NCI-H446 treated with DMSO at 0.1 percent for 48 hours (cell line): Measurements from ENCODE around the gene NUP58.

Source experiments
- DNase-seq: peaks from one replicate; lab custom pipeline; 2025; lab: John Stamatoyannopoulos, UW

The NUP58 gene, protein sequence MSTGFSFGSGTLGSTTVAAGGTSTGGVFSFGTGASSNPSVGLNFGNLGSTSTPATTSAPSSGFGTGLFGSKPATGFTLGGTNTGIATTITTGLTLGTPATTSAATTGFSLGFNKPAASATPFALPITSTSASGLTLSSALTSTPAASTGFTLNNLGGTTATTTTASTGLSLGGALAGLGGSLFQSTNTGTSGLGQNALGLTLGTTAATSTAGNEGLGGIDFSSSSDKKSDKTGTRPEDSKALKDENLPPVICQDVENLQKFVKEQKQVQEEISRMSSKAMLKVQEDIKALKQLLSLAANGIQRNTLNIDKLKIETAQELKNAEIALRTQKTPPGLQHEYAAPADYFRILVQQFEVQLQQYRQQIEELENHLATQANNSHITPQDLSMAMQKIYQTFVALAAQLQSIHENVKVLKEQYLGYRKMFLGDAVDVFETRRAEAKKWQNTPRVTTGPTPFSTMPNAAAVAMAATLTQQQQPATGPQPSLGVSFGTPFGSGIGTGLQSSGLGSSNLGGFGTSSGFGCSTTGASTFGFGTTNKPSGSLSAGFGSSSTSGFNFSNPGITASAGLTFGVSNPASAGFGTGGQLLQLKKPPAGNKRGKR

DNA sequence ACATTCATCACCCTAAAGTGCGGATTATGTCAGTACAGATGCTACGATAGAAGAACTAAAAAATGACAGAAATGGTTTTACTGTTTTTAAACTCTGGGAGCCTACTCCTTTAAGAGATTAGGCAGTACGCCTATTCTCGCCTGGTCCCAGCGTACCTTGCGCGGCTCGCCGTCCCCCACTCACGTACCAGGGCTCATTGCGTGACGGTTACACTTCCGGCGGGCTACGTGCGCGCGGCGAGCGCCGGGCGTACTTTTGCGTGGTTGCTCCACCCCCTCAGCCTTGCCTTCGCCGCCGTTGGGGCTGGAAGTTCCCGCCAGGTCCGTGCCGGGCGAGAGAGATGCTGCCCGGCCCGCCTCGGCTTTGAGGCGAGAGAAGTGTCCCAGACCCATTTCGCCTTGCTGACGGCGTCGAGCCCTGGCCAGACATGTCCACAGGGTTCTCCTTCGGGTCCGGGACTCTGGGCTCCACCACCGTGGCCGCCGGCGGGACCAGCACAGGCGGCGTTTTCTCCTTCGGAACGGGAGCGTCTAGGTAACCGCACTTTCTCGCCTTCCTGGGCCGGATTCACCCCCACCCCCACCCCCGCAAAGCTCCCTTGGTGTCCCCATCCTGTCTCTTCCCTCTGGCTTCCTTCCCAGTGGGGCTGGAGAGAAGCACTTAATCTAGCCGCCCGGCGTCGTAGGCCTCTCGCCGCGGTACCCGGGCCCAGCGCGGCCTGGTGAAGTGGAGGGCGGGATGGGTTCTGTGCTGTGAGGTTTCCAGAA is at the start of gene NUP58:
TSS of gene NUP58 (plus strand) at position 279 of the 767 bp plus-strand sequence. CDS start at position 428, 149 bp downstream.
- DNase-seq, result peak; percentile 81

- no peak for DNase-seq
Observed at GRCh38 chr13:25252225-25252624, 49.2 kb upstream of the NUP58 start.

- no peak for DNase-seq
Observed at GRCh38 chr13:25252752-25253151, 48.7 kb upstream of the NUP58 start.

- DNase-seq, result no peak
Observed at GRCh38 chr13:25253702-25254101, 47.7 kb upstream of the NUP58 start.

- DNase-seq, result no peak
Observed at GRCh38 chr13:25262261-25262660, 39.2 kb upstream of the NUP58 start.

- no peak for DNase-seq
Observed at GRCh38 chr13:25266706-25267105, 34.7 kb upstream of the NUP58 start.

GRCh38 chr13:25267715-25268114 is 33.7 kb upstream of the NUP58 start:
- DNase-seq, result no peak

GRCh38 chr13:25268561-25268960 is 32.9 kb upstream of the NUP58 start:
- no peak for DNase-seq

- DNase-seq, result no peak
Observed at GRCh38 chr13:25276748-25277147, 24.7 kb upstream of the NUP58 start.

GRCh38 chr13:25280396-25280795 is 21.0 kb upstream of the NUP58 start:
- no peak for DNase-seq

DNA sequence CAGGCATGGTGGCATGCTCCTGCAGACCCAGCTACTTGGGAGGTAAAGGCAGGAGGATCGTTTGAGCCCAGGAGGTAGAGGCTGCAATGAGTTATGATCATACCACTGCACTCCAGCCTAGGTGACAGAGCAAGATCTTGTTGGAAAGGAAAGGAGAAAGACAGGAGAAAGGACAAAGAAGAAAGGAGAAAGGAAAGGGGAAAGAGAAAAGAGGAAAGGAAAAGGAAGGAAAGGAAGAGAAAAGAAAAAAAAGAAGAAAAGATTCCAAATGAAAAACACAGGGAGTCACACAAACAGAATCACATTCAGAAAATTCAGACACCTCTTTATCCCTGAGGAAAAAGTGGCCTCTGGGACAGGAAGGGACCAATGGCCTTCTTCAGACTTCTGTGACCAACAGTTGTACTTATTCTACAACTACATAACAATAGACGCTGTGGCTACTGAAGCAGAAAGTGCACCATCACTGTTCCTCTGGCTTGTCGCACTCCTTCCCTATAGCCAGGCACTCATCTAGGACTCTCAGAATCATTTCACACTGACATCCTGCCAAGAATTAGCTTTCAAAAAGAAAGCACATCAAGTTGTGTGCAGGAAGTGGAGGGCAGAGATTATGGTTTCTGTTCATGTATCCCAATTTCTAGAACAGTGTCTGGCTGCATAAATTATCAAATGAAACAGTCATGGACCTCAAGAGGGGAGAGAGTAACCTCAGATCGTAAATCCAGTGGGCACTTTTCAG is 20.1 kb upstream of the NUP58 start:
- no peak for DNase-seq

GRCh38 chr13:25281935-25282332 is 19.5 kb upstream of the NUP58 start:
- DNase-seq, result no peak

DNA sequence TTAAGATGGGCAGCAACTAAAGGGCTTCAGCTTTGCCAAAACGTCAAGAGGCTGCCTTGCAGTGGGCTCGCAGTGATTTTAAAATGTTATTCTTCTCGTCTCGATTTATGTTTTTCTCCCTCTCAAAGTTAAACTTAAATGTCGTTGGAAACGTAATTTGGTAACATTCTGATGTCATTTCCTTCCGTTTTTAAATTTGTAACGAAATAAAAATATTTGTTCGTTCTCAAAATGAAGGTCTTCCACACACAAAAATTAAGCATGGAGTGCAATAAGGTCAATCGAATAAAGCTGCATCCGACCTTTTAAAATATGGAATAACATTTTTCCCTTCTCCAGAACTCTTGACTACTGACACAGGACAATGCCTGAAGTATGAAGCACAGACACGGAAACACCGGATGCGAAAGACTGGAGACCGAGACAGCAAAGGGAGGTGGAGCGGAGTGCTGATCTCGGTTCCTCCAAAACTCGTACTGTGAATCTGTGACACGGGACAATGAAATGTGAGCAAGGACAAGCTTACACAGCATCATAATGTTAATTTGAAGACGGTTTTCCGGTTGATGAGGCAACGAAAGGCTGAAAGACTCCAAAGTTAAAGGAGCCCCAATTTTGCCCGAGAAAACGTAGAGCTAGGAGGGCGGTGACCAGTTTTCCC is 15.0 kb upstream of the NUP58 start:
- DNase-seq, result no peak

DNA sequence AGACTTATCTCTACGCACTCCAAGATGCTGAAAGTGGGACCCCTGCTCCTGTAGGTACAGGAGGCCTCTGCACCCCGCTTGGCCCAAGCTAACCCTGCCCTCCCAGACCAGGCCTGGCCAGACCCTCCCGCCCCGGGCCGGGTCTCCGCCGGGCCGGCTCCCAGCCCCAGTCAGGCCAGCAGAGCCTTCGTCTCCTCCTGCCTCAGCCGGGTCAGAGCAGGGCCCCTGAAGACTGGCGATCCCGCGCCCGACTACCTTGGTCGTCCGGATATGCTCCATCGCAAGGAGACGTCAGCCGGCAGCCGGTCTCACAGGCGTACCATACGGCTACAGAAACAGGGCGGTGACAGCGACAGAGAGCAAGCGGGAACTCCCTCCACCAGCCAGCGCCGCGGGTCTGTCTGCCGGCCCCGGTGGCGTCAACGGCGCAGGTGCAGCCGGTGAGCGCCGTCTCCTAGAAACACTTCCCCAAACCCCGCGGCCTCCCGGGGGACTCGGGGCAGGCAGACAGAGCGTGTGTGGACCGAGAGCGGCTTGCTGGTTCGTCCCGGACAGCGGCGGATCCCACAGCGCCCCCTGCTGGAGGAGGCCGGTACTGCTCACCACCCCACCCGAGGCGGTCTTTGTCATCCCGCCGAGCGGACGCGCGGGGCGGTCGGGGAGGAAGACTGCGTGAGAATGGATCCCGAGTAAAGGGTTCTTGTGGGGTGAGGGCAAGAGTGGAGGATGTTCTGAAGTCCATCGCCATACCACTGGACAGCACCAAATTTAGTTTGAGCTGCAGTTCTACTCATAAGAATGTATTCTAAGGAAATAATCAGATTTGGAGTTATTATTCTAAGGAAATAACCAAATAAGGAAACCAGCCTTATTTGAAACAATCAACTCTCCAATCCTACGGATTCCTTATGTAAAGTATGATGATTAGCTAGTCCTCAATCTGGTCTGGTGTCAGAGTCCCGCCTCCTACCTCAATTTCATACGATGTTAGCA is 14.2 kb upstream of the NUP58 start, which contains the start of gene MTMR6:
TSS of gene MTMR6 (minus strand) at position 520 of the 993 bp plus-strand sequence. CDS start at position 279, 241 bp downstream.
- peak; percentile 50 for DNase-seq

- no peak for DNase-seq
Observed at GRCh38 chr13:25288966-25289365, 12.5 kb upstream of the NUP58 start.

DNA sequence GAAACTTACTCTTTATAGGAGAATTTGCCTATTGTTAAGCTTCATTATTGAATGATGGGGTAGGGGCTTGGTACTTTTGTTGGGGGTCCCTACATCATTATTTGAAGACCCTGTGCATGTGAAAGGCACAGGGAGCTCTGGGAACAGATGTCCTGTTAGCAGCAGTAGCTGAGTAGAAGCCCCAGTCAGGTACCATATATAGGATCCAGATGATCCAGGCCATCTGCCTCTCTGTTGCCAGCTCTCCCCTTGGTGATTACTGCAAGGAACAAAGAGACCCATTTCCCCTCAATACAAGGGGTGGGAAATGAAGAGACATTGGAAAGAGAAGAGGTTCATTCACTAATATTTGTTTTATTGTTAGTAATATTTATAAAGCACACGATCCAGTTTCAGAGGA is 9.7 kb upstream of the NUP58 start:
- no peak for DNase-seq

DNA sequence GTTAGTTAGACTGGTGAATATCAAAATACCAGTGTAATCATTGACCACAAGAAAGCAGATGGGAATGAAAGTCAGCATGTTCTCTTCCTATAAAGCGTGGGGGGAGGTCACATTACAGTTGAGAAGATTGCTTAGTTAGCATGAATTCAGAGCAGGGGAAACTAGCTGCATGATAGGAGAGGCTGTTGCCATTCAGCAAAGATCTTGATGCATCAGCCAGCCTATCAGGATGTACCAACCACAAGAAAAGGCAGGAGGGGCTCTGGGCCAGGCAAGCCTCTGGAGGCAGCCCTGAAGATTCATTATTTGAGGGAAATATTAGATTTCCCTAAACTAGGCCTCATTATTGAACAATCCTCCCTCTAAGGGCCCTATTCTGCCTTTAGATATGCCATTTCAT is 9.1 kb upstream of the NUP58 start:
- DNase-seq, result no peak

DNA sequence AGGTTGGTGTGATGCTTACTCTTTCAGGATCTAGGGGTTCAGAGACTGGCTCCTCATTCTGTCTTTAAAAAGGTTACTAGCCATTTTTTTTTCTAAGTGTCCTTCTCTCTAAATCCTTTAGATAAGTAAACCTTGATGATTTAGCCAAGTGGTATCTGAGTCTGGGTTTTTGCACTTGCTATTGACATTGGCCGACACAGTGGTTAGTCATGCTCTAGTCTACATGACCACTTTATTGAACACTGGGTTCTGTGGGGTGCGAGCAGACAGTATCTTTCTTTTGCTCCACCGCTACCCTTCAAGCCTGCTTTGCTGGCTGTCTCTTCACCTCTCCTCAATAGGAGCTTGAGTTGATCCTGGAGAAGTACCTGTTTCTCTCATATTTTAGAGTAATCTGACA is 6.2 kb upstream of the NUP58 start:
- DNase-seq, result no peak

- no peak for DNase-seq
Observed at GRCh38 chr13:25295701-25296100, 5.7 kb upstream of the NUP58 start.

GRCh38 chr13:25300861-25301346 is 521 bp upstream of the NUP58 start:
- no peak for DNase-seq
